H1 (cell line): ENCODE results near the gene BRMS1. TPM values are rescaled to one million over a fixed set of nuclear protein-coding genes. Genes with fewer than 3 reads are reported as not detected.

Experiments used
- CHD7 ChIP-seq: fragments of 300-600 bp; sonication (generic); IDR thresholded peaks from 2 replicates; pipeline ENCODE4 v1.7.1; 2012; ENCODE audit warnings: low read length, moderate library complexity, mild to moderate bottlenecking, inconsistent platforms; ENCODE audit not compliant: insufficient replicate concordance
- polyA plus RNA-seq, 7 experiments: library from polyadenylated mRNA; depleted of rRNA in 3 of 7; stranded (reverse) in 5 of 7; unstranded in 2 of 7; fragments of >200 nt in 5 of 7; fragments of 200-250 nt in 2 of 7; gene quantifications; 1 replicate in 5 of 7; 2 replicates in 1 of 7; 4 replicates in 1 of 7; pipeline versions ENCODE4 v1.2.1 to v1.2.3, GENCODE V29; 2011 to 2013; ENCODE audit warnings: missing spikeins in 2 of 7, mixed read lengths in 2 of 7
- total RNA-seq: library from RNA; stranded (reverse); fragmentation: NEBNext Ultra II Directional; extraction: Animal tissue kit (Norgen Biotek cat#: 25700); gene quantifications from 2 replicates; pipeline ENCODE4 v1.2.1, GENCODE V29; 2021

BRMS1 gene
- total and polyA plus RNA-seq, 2 of the 8 experiments (the other 6 are each of a cell fraction or from before 2014, with no cell fraction given): 39.2 to 46.1 TPM

GRCh38 chr11:66388780-66389386 is 44.0 kb upstream of the BRMS1 start (continued):
- no peak for TF ChIP-seq CHD7
